Endothelial cell of umbilical vein (primary cell): ENCODE measurements around the gene WASF2. TPM values are rescaled to one million over a fixed set of nuclear protein-coding genes. Genes with fewer than 3 reads are reported as not detected.

Source experiments
- BruUV-seq: library from RNA; stranded (reverse); fragments of 400-500 nt; replicated peaks from 2 replicates; lab custom pipeline; 2021; lab: Mats Ljungman, UMichigan
- CTCF ChIA-PET: fragments of 300-600, 350-600 bp; sonication (Branson Sonifier 250); formaldehyde crosslinking; loops from one replicate; lab custom pipeline; 2021; ENCODE audit warnings: antibody characterized with exemption, inconsistent platforms; lab: Charles Lee
- POLR2A ChIA-PET: fragments of 300-600, 350-600 bp; sonication (Branson Sonifier 250); formaldehyde crosslinking; loops from one replicate; lab custom pipeline; 2021; ENCODE audit warnings: antibody characterized with exemption, inconsistent platforms; lab: Charles Lee
- DNase-seq: peaks from one replicate; pipeline ENCODE4 v3.0.0-alpha.2; 2011; ENCODE audit warnings: low read depth, low spot score
- FAIRE-seq: peaks from 2 replicates; lab custom pipeline; 2011; peaks lifted over from hg19 to GRCh38; lab: Jason Lieb, UNC
- H2AFZ ChIP-seq: 2 replicates; pipeline ENCODE4 v1.6.0; 2012; ENCODE audit warnings: low read depth, low read length, control low read depth, inconsistent platforms
- H3K27ac ChIP-seq: 2 replicates; pipeline ENCODE4 v1.5.1; 2011; ENCODE audit warnings: low read depth, mild to moderate bottlenecking, control low read depth, low read length, moderate library complexity; ENCODE audit not compliant: insufficient read depth
- H3K27me3 ChIP-seq, 2 experiments: 2 replicates each; pipeline versions ENCODE4 v1.6.0 to v1.6.1; 2011; ENCODE audit warnings: low read length in 2 of 2, mixed read lengths in 1 of 2; ENCODE audit not compliant: control insufficient read depth in 2 of 2, insufficient read depth in 2 of 2
- H3K36me3 ChIP-seq, 2 experiments: 2 replicates in 1 of 2; 3 replicates in 1 of 2; pipeline ENCODE4 v1.5.1; 2011; ENCODE audit warnings: low read length in 2 of 2, mild to moderate bottlenecking in 1 of 2, moderate library complexity in 1 of 2; ENCODE audit not compliant: control insufficient read depth in 2 of 2, insufficient read depth in 2 of 2; ENCODE audit errors: extremely low read depth in 1 of 2
- H3K4me1 ChIP-seq: 3 replicates; pipeline ENCODE4 v1.5.1; 2011; ENCODE audit warnings: mild to moderate bottlenecking, low read length; ENCODE audit not compliant: control insufficient read depth, insufficient read depth; ENCODE audit errors: extremely low read depth
- H3K4me2 ChIP-seq: 2 replicates; pipeline ENCODE4 v1.6.1; 2011; ENCODE audit warnings: low read length, control low read depth, mixed read lengths; ENCODE audit not compliant: insufficient read depth
- H3K4me3 ChIP-seq, 3 experiments: fragments of 200-600 bp in 1 of 3; sonication (generic), shearing (Covaris generic) in 1 of 3; replicated peaks in 1 of 3; 2 replicates each; pipeline ENCODE4 v1.5.1; 2011 to 2016; ENCODE audit warnings: control low read depth in 3 of 3, low read length in 3 of 3, mild to moderate bottlenecking in 2 of 3, inconsistent platforms in 1 of 3, low read depth in 1 of 3, moderate library complexity in 1 of 3; ENCODE audit not compliant: insufficient read depth in 1 of 3
- H3K79me2 ChIP-seq: 2 replicates; pipeline ENCODE4 v1.6.0; 2012; ENCODE audit warnings: low read length, inconsistent platforms; ENCODE audit not compliant: control insufficient read depth, insufficient read depth
- H3K9ac ChIP-seq: replicated peaks from 2 replicates; pipeline ENCODE3; 2011; ENCODE audit warnings: low read length, control low read depth; ENCODE audit not compliant: insufficient read depth; ENCODE audit errors: extremely low read depth
- H3K9me1 ChIP-seq: replicated peaks from 3 replicates; pipeline ENCODE4 v1.6.0; 2011; ENCODE audit warnings: mild to moderate bottlenecking, low read length; ENCODE audit not compliant: control insufficient read depth, insufficient read depth; ENCODE audit errors: extremely low read depth
- H3K9me3 ChIP-seq: replicated peaks from 2 replicates; pipeline ENCODE4 v1.5.1; 2012; ENCODE audit warnings: low read length, inconsistent platforms; ENCODE audit not compliant: control insufficient read depth, insufficient read depth
- H4K20me1 ChIP-seq: replicated peaks from 2 replicates; pipeline ENCODE3; 2011; ENCODE audit warnings: mild to moderate bottlenecking, low read length; ENCODE audit not compliant: control insufficient read depth, insufficient read depth; ENCODE audit errors: extremely low read depth
- CTCF ChIP-seq, 2 donors: IDR thresholded peaks; 1 replicate in 1 of 2; 2 replicates in 1 of 2; pipeline ENCODE4 v1.5.1; 2011; ENCODE audit warnings: low read length in 2 of 2, mild to moderate bottlenecking in 2 of 2, moderate library complexity in 2 of 2, control low read depth in 1 of 2, inconsistent platforms in 1 of 2, low read depth in 1 of 2; ENCODE audit not compliant: insufficient read depth in 1 of 2; ENCODE audit errors: extremely low read depth in 1 of 2
- EZH2 ChIP-seq: IDR thresholded peaks from 2 replicates; pipeline ENCODE4 v1.6.1; 2012; ENCODE audit warnings: borderline replicate concordance, low read depth, mild to moderate bottlenecking, moderate library complexity, low read length, inconsistent platforms; ENCODE audit not compliant: severe bottlenecking
- FOS ChIP-seq: IDR thresholded peaks from 2 replicates; pipeline ENCODE4 v1.6.1; 2011; ENCODE audit warnings: mild to moderate bottlenecking, low read length, moderate library complexity, borderline replicate concordance; ENCODE audit not compliant: insufficient read depth
- GATA2 ChIP-seq: IDR thresholded peaks from 2 replicates; pipeline ENCODE4 v1.7.0; 2011; ENCODE audit warnings: low read depth, mild to moderate bottlenecking, moderate library complexity, mixed read lengths, low read length; ENCODE audit not compliant: insufficient read length, insufficient read depth
- JUN ChIP-seq: IDR thresholded peaks from 2 replicates; pipeline ENCODE4 v1.6.1; 2011; ENCODE audit warnings: borderline replicate concordance, low read depth; ENCODE audit not compliant: insufficient read length, insufficient read depth
- MAX ChIP-seq: IDR thresholded peaks from 2 replicates; pipeline ENCODE4 v1.6.1; 2011; ENCODE audit not compliant: insufficient read depth, insufficient read length
- MYC ChIP-seq: IDR thresholded peaks from one replicate; pipeline ENCODE4 v1.6.1; 2011; ENCODE audit warnings: mild to moderate bottlenecking, low read depth, low read length
- POLR2A ChIP-seq: IDR thresholded peaks from 2 replicates; pipeline ENCODE4 v1.6.1; 2012; ENCODE audit warnings: low read depth, mild to moderate bottlenecking, control low read depth, low read length
- POLR2AphosphoS5 ChIP-seq: IDR thresholded peaks from 2 replicates; pipeline ENCODE4 v1.6.1; 2012; ENCODE audit warnings: low read depth, mild to moderate bottlenecking, control low read depth, low read length, moderate library complexity; ENCODE audit not compliant: insufficient read depth
- dilution Hi-C: fragments of 300-500 bp; cut with MboI; formaldehyde crosslinking; loops from one replicate; pipeline ENCODE4 v1.15.0; 2019; ENCODE audit warnings: low sequenced_read_pairs; ENCODE audit not compliant: extremely low pct_ligation_motif_present
- intact Hi-C: fragments of 100-400 bp; cut with micrococcal nuclease; formaldehyde crosslinking; loops from one replicate; pipeline ENCODE4 v1.10.0; 2022
- polyA plus RNA-seq, 4 experiments: library from polyadenylated mRNA; depleted of rRNA in 3 of 4; stranded (reverse) in 3 of 4; unstranded in 1 of 4; fragments of >200 nt; gene quantifications; 2 replicates each; pipeline versions ENCODE4 v1.2.1 to v1.2.3, GENCODE V29; 2011 to 2012; ENCODE audit warnings: missing spikeins in 1 of 4
- total RNA-seq: library from RNA; stranded (reverse); gene quantifications from 2 replicates; pipeline ENCODE4 v1.2.3, GENCODE V29; 2021

The WASF2 gene
- total and polyA plus RNA-seq, 2 donors (not counting 3 experiments of a cell fraction or from before 2014, with no cell fraction given) = 76.9 to 172 TPM

- intact Hi-C loops (no loop called here), dilution Hi-C loops (no loop called here)
- POLR2A ChIA-PET = no interaction called here
These were observed 106.3 kb downstream of the WASF2 start for GRCh38 chr1:27383661-27384060.

More at GRCh38 chr1:27383661-27384060, 106.3 kb downstream of the WASF2 start:
- no peaks in the 10 kb centered on the region for H3K79me2 ChIP-seq
- TF ChIP-seq POLR2AphosphoS5 (no peak), FOS (no peak), POLR2A (no peak), EZH2 (no peak), MAX (no peak), CTCF (IDR thresholded peaks at IDR 0.05; ENCODE audit: extremely low read depth in 1 of 2, insufficient read depth in 1 of 2, low read depth in 1 of 2, low read length in 2 of 2) (no peak), MYC (no peak), JUN (no peak), GATA2 (no peak)
- no peak overlapping the region for H3K4me3 ChIP-seq
- CTCF ChIA-PET = interaction anchor here (1.0 to 3.2 kb wide), 8 partner anchors 8 to 83 kb away, joined by 3 to 17 read pairs (median 6); partner anchors contain the start of gene MAP3K6
- H3K36me3 ChIP-seq = no peaks in the 10 kb centered on the region
- no peaks in the 10 kb centered on the region for H4K20me1 ChIP-seq
- DNase-seq = no peak
- no peak for FAIRE-seq
- no peak overlapping the region for H3K4me2 ChIP-seq
- no peaks in the 10 kb centered on the region for H3K9me1 ChIP-seq
- H3K9me3 ChIP-seq = no peaks in the 10 kb centered on the region
- H3K27me3 ChIP-seq = peaks cover 0 to 3% of the 10 kb centered on the region in 2 experiments
- no peak overlapping the region for H3K9ac ChIP-seq
- no peak overlapping the region for H3K27ac ChIP-seq
- BruUV-seq = no TSS peak
- H3K4me1 ChIP-seq = peaks cover 2% of the 10 kb centered on the region
- H2AFZ ChIP-seq = no peak overlapping the region
